DND-41 (cell line): ENCODE results near the gene FBXO22.

Experiments used
- EZH2 ChIP-seq: IDR thresholded peaks from 3 replicates; pipeline ENCODE4 v1.6.1; 2012; ENCODE audit warnings: borderline replicate concordance, low read depth, mild to moderate bottlenecking, moderate library complexity, low read length, inconsistent platforms; ENCODE audit not compliant: severe bottlenecking
- TF ChIP-seq, protein P1 (sequence below): IDR thresholded peaks from 2 replicates; pipeline ENCODE4 v1.5.1; 2012; ENCODE audit warnings: borderline replicate concordance, low read length, moderate library complexity, mild to moderate bottlenecking; ENCODE audit not compliant: poor library complexity, severe bottlenecking; ENCODE audit errors: extremely low read depth

GRCh38 chr15:75961331-75961730 lies 57.7 kb downstream of the FBXO22 start:
- no peak for TF ChIP-seq EZH2
- TF ChIP-seq, protein P1, sequence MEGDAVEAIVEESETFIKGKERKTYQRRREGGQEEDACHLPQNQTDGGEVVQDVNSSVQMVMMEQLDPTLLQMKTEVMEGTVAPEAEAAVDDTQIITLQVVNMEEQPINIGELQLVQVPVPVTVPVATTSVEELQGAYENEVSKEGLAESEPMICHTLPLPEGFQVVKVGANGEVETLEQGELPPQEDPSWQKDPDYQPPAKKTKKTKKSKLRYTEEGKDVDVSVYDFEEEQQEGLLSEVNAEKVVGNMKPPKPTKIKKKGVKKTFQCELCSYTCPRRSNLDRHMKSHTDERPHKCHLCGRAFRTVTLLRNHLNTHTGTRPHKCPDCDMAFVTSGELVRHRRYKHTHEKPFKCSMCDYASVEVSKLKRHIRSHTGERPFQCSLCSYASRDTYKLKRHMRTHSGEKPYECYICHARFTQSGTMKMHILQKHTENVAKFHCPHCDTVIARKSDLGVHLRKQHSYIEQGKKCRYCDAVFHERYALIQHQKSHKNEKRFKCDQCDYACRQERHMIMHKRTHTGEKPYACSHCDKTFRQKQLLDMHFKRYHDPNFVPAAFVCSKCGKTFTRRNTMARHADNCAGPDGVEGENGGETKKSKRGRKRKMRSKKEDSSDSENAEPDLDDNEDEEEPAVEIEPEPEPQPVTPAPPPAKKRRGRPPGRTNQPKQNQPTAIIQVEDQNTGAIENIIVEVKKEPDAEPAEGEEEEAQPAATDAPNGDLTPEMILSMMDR, result no peak
